Vagina (tissue), 2 donors: Measurements from ENCODE around the gene PCDHGC5. TPM values are rescaled to one million over a fixed set of nuclear protein-coding genes. Genes with fewer than 3 reads are reported as not detected.

Experiments used
- DNase-seq, 2 donors: peaks; one replicate each; pipeline ENCODE4 v3.0.0-alpha.2; 2017; ENCODE audit errors: extremely low spot score in 2 of 2
- H3K27ac ChIP-seq: fragments of 200-600 bp; sonication (generic); one replicate; pipeline ENCODE4 v1.5.1; 2019
- H3K27me3 ChIP-seq: fragments of 200-600 bp; sonication (generic); one replicate; pipeline ENCODE4 v1.5.1; 2019
- H3K36me3 ChIP-seq, 2 donors: fragments of 200-600 bp; sonication (generic); one replicate each; pipeline ENCODE4 v1.5.1; 2017 to 2019
- H3K4me1 ChIP-seq: fragments of 200-600 bp; sonication (generic); one replicate; pipeline ENCODE4 v1.5.1; 2019
- H3K4me3 ChIP-seq, 2 donors: fragments of 200-600 bp; sonication (generic); 1 replicate in 1 of 2; 2 replicates in 1 of 2; pipeline ENCODE4 v1.5.1; 2016 to 2019
- H3K9me3 ChIP-seq: fragments of 200-600 bp; sonication (generic); one replicate; pipeline ENCODE4 v1.5.1; 2019
- CTCF ChIP-seq, 3 experiments: fragments of 450-650 bp in 2 of 3; fragments of 200-600 bp in 1 of 3; sonication (generic) in 1 of 3; IDR thresholded peaks; one replicate each; pipeline ENCODE4 v1.5.1; 2017 to 2019; ENCODE audit warnings: antibody characterized with exemption in 3 of 3, mild to moderate bottlenecking in 2 of 3, moderate library complexity in 2 of 3
- POLR2A ChIP-seq, 2 donors: fragments of 450-650 bp; IDR thresholded peaks; one replicate each; pipeline ENCODE4 v1.6.1; 2017; ENCODE audit warnings: antibody characterized with exemption in 2 of 2, mild to moderate bottlenecking in 2 of 2, moderate library complexity in 2 of 2
- POLR2AphosphoS5 ChIP-seq, 2 donors: sonication (generic); formaldehyde crosslinking; IDR thresholded peaks; one replicate each; pipeline ENCODE4 v1.9.0; 2017; ENCODE audit warnings: antibody characterized with exemption in 2 of 2, mild to moderate bottlenecking in 2 of 2, low read depth in 1 of 2; ENCODE audit not compliant: insufficient read depth in 1 of 2
- intact Hi-C: fragments of 100-400 bp; cut with DNase I; formaldehyde crosslinking; loops from one replicate; pipeline ENCODE4 v1.15.1; 2023
- total RNA-seq: library from RNA; depleted of rRNA; stranded (reverse); fragments of >200 nt; gene quantifications from one replicate; pipeline ENCODE4 v1.2.3, GENCODE V29; 2016

Gene PCDHGC5
- total RNA-seq, 1 donor from 2014 or later, result 3.4 TPM

GRCh38 chr5:141517880-141518617 lies 29.2 kb downstream of the PCDHGC5 start:
- Histone ChIP-seq H3K4me1 (peaks cover 81% of the 10 kb centered on the region), H3K4me3 (no peak overlapping the region), H3K36me3 (no peaks in the 10 kb centered on the region), H3K9me3 (no peaks in the 10 kb centered on the region), H3K27ac (peak overlapping the region; percentile 94), H3K27me3 (no peaks in the 10 kb centered on the region)
- intact Hi-C loops, result no loop called here
- TF ChIP-seq POLR2AphosphoS5 (IDR thresholded peaks at IDR 0.05; ENCODE audit: insufficient read depth in 1 of 2, low read depth in 1 of 2) (no peak), POLR2A (IDR thresholded peaks at IDR 0.05) (no peak), CTCF (IDR thresholded peaks at IDR 0.05) (no peak)
- peak in 1 of 2 donors; percentile 13 for DNase-seq

- Histone ChIP-seq H3K9me3 (no peaks in the 10 kb centered on the region), H3K4me3 (no peak overlapping the region), H3K4me1 (peaks cover 77% of the 10 kb centered on the region), H3K27me3 (no peaks in the 10 kb centered on the region), H3K27ac (peak overlapping the region; percentile 94), H3K36me3 (no peaks in the 10 kb centered on the region)
- DNase-seq, result peak in 1 of 2 donors; percentile 69
- no peak for TF ChIP-seq CTCF (IDR thresholded peaks at IDR 0.05)
- TF ChIP-seq POLR2A (IDR thresholded peaks at IDR 0.05), result no peak
- TF ChIP-seq POLR2AphosphoS5 (IDR thresholded peaks at IDR 0.05; ENCODE audit: insufficient read depth in 1 of 2, low read depth in 1 of 2), result no peak
- intact Hi-C loops, result no loop called here
Observed at GRCh38 chr5:141518618-141519015, 29.7 kb downstream of the PCDHGC5 start.

- intact Hi-C loops, result loop anchor here (10.0 kb wide), 1 partner anchor 105 kb away; the partner anchor contains the start of genes PCDHGA10 and PCDHGB7
- H3K4me1 ChIP-seq, result peaks cover 76% of the 10 kb centered on the region
- no peak overlapping the region for H3K4me3 ChIP-seq
- TF ChIP-seq CTCF (IDR thresholded peaks at IDR 0.05) (no peak), POLR2A (IDR thresholded peaks at IDR 0.05) (no peak), POLR2AphosphoS5 (IDR thresholded peaks at IDR 0.05; ENCODE audit: insufficient read depth in 1 of 2, low read depth in 1 of 2) (no peak)
- no peaks in the 10 kb centered on the region for H3K27me3 ChIP-seq
- H3K36me3 ChIP-seq, result no peaks in the 10 kb centered on the region
- no peaks in the 10 kb centered on the region for H3K9me3 ChIP-seq
- H3K27ac ChIP-seq, result peak overlapping the region; percentile 94
- peak; percentile 12 to 70 for DNase-seq
Observed at GRCh38 chr5:141519605-141520565, 31.0 kb downstream of the PCDHGC5 start.

GRCh38 chr5:141521244-141521781 lies 32.4 kb downstream of the PCDHGC5 start:
- Histone ChIP-seq H3K4me1 (peaks cover 76% of the 10 kb centered on the region), H3K36me3 (peaks cover 0 to 4% of the 10 kb centered on the region in 2 donors), H3K27me3 (no peaks in the 10 kb centered on the region), H3K4me3 (no peak overlapping the region), H3K9me3 (no peaks in the 10 kb centered on the region), H3K27ac (peak overlapping the region; percentile 94)
- DNase-seq, result peak; percentile 31 to 87
- TF ChIP-seq POLR2A (IDR thresholded peaks at IDR 0.05) (no peak), POLR2AphosphoS5 (IDR thresholded peaks at IDR 0.05; ENCODE audit: insufficient read depth in 1 of 2, low read depth in 1 of 2) (peak; percentile 50 to 84), CTCF (IDR thresholded peaks at IDR 0.05) (no peak)
- intact Hi-C loops, result loop anchor here (10.0 kb wide), 1 partner anchor 107 kb away; the partner anchor contains the start of genes PCDHGA10 and PCDHGB7
